Ovary (tissue), 3 donors: ENCODE data around the gene GABRG3.

Experiments
- CTCF ChIP-seq, 3 donors: fragments of 450-650 bp in 2 of 3; fragments of 200-600 bp in 1 of 3; IDR thresholded peaks; one replicate each; pipeline versions ENCODE4 v1.5.1 to v1.8.0; 2016 to 2022; ENCODE audit warnings: antibody characterized with exemption in 3 of 3, mild to moderate bottlenecking in 1 of 3
- EP300 ChIP-seq: sonication (generic); formaldehyde crosslinking; IDR thresholded peaks from one replicate; pipeline ENCODE4 v1.6.1; 2017; ENCODE audit warnings: antibody characterized with exemption
- POLR2A ChIP-seq: fragments of 450-650 bp; IDR thresholded peaks from one replicate; pipeline ENCODE4 v1.6.1; 2017; ENCODE audit warnings: antibody characterized with exemption, mild to moderate bottlenecking, moderate library complexity
- donor health status: DM: no; HTN: no; CAD: no.

- no peak for TF ChIP-seq CTCF (IDR thresholded peaks at IDR 0.05)
- TF ChIP-seq POLR2A = no peak
- no peak for TF ChIP-seq EP300
Measured at GRCh38 chr15:27119695-27120266, 148.8 kb downstream of the GABRG3 start.
